Cortex of kidney (tissue), 1 donor: ENCODE data around the gene UBE4B.

Source experiments
- DNase-seq: peaks from one replicate; lab custom pipeline; 2025; lab: John Stamatoyannopoulos, UW

The UBE4B gene

DNA sequence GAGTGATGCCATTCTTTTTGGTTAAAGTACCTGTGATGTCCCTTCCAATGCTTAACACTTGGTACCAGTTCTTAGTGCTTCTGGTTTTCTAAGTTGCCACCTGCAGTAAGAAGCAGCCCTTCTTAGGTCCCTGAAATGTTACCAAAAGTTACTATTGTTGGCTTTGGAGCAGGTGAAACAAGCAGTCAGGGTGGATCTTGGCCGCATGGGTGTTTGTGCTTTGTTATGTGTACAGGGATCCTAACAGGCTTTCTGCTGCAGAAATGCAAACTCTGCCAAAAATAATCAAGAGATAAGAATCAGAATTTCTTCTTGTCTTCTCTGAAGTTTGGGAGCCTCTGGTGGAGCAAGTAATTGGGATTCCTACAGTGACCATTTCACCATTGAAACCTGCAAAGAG lies 84.4 kb downstream of the UBE4B start:
- DNase-seq, result no peak

DNA sequence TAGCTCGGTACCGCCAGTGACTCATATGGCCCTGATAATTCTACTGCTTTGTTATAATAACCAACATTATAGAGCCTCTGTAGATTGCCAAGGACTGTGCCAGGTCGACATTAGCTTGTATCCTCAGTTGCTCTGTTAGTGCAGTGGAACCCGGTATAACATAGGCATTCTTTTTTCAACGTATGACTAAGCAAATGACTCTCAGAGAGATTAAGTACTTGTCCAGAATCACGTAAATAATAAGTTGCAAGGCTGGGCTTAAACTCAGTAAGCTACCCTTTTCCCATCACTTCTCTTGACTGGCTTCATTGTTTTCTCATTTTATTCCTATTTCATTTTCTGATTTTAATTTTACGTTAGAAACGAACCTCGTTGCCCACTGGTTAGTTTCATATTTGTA lies 85.1 kb downstream of the UBE4B start:
- no peak for DNase-seq

DNA sequence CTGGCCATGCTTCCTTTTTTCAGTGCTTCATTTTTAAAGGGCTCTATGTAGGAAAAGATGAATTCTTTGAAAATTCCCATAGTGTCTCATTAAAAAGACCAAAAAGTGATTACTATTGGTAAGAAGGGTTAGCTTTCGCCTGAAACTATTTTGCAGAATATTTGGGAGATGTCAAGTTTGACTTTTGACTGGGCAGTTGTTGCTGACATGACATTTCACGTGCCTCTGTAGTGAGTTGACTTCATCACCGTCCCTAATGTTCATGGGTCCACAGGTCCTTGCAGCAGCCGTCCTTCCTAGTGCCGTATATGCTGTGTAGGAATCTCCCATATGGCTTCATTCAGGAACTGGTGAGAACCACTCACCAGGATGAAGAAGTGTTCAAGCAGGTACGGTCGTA lies 88.9 kb downstream of the UBE4B start:
- no peak for DNase-seq

DNA sequence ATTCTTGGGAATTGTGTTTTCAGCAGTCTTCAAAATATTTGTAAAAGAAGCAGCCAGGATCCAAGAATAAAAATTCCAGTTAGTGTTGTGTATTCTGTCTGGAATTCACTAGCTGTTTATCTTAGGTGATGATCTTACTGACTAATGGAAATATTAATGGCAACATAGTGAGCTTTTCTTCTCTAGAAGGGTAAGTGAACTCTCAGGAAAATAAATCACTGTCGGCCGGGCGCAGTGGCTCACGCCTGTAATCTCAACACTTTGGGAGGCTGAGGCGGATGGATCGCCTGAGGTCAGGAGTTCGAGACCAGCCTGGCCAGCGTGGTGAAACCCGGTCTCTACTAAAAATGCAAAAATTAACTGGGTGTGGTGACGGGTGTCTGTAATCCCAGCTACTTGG lies 90.2 kb downstream of the UBE4B start:
- no peak for DNase-seq

DNA sequence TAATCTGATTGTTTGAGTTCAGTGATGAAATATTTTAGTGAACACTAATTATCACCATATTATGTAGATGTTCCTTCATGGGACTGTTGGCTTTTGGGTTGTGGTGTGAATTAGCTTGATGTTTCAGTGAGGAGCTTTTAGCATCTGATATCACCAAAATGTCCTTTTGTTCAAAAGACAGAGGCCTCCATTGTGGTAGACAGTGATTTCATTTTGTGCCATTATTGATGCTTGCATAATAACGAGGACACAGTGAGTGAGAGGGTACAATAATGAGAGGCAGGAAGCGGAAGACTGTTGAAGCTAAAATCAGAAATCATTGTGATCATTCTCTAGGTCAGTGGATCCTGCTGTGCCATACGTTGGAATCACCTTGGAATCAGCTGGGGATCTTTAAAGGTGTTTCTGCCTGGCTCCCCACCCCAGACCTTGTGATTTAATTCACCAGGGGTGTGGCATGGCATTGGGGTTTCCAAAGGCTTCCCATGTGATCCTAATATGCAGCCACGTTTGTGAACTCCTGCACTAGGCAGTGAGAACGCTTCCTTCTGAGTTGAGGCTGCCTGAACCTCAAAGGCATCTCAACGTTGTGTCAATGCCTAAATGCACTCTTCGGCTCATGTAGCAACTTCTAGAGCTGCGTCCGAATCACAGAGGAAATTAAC lies 95.5 kb downstream of the UBE4B start:
- DNase-seq, result no peak

- DNase-seq, result no peak
Measured at GRCh38 chr1:10132316-10132715, 99.6 kb downstream of the UBE4B start.

- no peak for DNase-seq
Measured at GRCh38 chr1:10132852-10133251, 100.1 kb downstream of the UBE4B start.

- DNase-seq, result no peak
Measured at GRCh38 chr1:10140981-10141380, 108.2 kb downstream of the UBE4B start.

GRCh38 chr1:10143961-10144485 lies 111.3 kb downstream of the UBE4B start:
- no peak for DNase-seq

- DNase-seq, result no peak
Measured at GRCh38 chr1:10146391-10146790, 113.6 kb downstream of the UBE4B start.

DNA sequence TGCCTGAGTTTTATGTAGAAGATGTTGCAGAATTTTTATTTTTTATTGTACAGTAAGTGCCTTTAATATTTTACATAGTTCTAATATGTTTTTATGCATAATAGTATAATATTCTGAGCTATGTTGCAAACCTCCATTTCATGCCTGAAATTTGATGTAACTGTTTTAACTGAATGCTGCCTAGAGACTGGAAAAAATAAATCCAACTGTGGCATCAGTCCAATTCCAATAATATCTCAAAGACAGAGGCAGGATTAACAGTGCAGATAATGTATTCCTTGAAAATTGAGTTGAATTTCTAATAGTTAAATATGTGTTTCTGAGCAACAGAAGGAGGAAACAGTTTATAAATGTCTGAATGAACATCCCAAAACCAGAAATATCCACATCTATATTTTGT lies 116.5 kb downstream of the UBE4B start:
- no peak for DNase-seq

DNA sequence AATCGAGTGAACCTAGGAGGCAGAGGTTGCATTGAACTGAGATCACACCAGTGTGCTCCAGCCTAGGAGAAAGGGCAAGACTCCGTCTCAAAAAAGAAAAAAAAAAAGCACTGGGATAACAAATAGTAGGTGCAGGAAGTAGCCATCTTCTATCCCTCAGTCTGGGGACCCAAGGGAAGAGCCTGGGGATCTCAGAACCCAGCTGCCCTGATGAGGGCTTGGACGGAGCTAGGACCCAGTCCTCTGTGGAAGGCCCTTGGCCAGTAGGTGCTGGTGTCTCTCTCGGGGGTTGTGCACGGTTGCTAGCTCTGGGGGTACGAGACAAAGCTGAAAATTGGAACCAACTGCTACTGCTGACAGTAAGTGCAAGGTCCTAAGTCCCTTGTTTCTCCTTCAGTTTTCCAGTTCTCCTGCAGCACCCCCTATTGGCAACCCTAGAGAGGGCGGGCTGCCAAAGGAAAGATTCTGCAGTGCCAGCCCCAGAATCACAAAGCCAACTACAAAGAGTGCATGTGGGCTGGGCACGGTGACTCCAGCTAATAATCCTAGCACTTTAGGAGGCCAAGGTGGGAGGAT lies 120.0 kb downstream of the UBE4B start:
- DNase-seq, result no peak

- no peak for DNase-seq
Measured at GRCh38 chr1:10155087-10155712, 122.4 kb downstream of the UBE4B start.

- DNase-seq, result no peak
Measured at GRCh38 chr1:10160173-10160572, 127.4 kb downstream of the UBE4B start.

- DNase-seq, result no peak
Measured at GRCh38 chr1:10160907-10161490, 128.2 kb downstream of the UBE4B start.

DNA sequence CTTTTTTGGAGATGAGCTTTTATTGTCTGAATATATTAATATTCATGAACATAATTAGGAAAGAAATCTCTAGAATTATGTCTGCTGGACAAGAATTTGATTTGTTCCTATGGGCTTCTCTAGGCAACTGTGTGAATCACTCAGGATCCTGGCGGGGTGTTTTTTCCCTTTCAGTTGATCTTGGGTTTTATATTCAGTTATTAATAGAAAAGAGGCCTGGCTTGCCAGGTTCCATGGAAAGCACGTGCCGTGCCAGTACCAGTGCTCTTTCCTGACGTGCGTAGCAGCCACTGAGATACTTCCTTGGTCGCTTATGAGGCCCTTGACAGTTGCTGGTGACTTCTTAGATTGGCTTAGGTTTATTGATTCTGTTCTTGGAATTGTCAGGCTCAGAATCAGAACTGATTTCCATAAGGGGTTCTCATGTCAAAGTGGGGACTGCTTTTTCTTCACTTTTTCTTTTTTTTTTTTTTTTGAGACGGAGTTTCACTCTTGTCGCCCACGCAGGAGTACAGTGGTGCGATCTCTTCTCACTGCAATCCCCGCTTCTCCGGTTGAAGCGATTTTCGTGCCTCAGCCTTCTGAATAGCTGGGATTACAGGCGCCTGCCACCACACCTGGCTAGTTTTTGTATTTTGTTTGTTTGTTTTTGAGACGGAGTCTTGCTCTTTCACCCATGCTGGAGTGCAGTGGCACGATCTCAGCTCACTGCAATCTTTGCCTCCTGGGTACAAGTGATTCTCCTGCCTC lies 129.0 kb downstream of the UBE4B start:
- DNase-seq, result no peak

- DNase-seq, result no peak
Measured at GRCh38 chr1:10168912-10169514, 136.3 kb downstream of the UBE4B start.

GRCh38 chr1:10170239-10170574 lies 137.4 kb downstream of the UBE4B start:
- no peak for DNase-seq

GRCh38 chr1:10171105-10171767 lies 138.5 kb downstream of the UBE4B start:
- no peak for DNase-seq

GRCh38 chr1:10171995-10172669 lies 139.4 kb downstream of the UBE4B start:
- no peak for DNase-seq

DNA sequence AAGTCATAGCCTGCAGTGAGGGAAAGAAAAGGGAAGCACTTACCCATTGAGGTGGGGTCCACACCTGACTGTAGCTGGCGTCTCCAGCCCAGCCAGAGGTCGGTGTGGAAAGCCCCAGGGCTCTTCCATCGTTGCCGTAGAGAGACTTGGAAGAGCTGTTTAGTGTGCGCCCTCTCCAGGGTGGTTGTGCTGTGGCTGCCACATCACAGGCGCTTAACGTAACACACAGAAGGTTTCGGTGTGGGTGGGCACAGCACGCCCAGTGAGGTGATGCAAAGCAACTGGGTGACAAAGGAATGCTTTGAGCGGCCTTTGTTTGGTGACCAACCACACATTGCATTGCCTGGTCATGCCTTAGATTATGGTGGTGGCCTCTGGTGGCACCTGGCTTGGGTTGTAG lies 140.8 kb downstream of the UBE4B start:
- DNase-seq, result no peak
